ENCODE results near the gene FRK.

GRCh38 chr6:116035616-116036015 is 25.1 kb downstream of the FRK start:
- TF ChIP-seq CTCF (IDR thresholded peaks at IDR 0.05): no peak
- TF ChIP-seq POLR2A (IDR thresholded peaks at IDR 0.05): no peak

All from Peyer's patch (tissue), 4 donors.